Activated CD8-positive, alpha-beta memory T cell treated with anti-CD3 and anti-CD28 coated beads, Interleukin-2, amount 50 U/mL, for 24 hours (primary cell): ENCODE measurements around the gene SORCS2.

Experiments used
- DNase-seq: peaks from one replicate; pipeline ENCODE4 v3.0.0-alpha.2; 2020; ENCODE audit errors: extremely low read depth

The SORCS2 gene

DNA sequence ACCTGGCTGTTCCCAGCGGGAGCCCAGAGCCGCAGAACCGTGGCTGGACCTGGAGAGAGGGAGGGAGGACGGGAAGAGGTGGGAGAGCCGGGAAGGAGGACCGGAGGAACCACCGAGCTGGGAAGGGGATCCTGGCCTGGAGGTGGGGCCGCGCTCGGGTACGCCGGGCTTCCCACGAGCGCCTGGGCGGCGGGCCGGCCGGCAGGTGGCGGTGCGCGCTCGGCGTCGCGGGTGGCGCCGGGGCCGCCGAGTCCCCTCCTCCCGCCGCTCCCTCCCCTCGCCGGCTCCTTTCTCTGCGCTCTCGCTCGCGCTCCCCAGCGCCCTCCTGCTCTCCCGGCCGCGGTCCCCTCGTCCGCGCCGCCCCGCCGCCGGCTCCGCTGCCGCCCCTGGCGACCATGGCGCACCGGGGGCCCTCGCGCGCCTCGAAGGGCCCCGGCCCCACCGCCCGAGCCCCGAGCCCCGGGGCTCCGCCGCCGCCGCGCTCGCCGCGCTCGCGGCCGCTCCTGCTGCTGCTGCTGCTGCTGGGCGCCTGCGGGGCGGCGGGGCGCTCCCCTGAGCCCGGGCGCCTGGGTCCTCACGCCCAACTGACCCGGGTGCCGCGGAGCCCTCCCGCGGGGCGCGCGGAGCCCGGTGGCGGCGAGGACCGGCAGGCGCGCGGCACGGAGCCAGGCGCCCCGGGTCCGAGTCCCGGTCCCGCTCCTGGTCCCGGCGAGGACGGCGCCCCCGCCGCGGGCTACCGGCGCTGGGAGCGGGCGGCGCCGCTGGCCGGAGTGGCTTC, at the start of gene SORCS2:
Gene SORCS2, plus strand, starts transcription at position 287 of the 778 bp plus-strand sequence.
- no peak for DNase-seq

- no peak for DNase-seq
These were observed 47.7 kb upstream of the SORCS2 start for GRCh38 chr4:7144374-7145290.

GRCh38 chr4:7145291-7145934, 46.9 kb upstream of the SORCS2 start:
- no peak for DNase-seq

DNA sequence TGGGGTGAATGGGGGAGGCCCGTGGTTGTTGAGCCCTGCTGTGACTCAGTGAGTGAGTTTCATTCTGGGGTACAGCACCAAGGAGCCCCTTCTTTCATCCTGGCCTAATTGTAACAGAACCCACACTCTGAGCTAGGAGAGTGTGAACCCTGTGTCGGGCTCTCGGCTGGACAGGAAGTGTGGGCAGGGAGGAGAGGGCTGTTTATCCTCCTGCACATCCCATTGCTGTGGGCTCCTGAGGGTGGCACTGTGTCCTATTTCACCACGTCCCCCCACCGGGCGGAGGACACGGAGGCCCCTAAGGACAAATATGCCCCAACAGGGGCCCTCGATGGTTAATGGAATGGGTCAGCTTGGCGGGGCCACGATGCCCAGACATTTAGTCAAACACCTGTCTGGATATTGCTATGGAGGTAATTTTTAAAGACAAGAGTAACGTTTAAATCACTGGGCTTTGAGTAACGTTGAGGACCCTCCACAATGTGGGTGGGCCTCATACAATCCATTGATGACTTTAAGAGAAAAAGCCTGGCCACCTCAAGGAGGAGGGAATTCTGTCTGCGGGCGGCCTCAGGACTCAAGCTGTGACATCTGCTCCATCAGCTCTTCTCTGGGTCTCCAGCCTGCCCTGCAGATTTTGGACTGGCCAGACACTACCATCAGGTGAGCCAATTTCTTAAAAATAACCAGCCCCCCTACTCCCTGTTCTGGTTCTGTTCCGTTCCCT, 46.1 kb upstream of the SORCS2 start:
- no peak for DNase-seq

DNA sequence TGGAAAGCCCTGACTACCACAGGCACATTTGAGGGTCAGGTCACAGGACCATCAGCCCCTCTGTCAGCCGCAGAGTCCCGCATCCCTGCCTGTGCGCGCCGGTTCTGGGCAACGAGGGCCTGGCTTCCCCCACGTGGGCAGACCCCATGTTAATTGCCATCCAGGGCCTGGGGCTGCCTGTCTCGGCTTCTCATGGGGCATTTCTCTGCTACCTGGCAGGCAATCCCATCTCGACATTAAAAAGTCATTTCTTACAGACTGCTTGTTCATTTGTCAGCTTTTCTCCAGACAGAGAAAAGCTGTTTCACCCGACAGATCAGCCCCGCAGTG, 45.6 kb upstream of the SORCS2 start:
- DNase-seq: no peak

- no peak for DNase-seq
These were observed 45.1 kb upstream of the SORCS2 start for GRCh38 chr4:7147261-7147660.

DNA sequence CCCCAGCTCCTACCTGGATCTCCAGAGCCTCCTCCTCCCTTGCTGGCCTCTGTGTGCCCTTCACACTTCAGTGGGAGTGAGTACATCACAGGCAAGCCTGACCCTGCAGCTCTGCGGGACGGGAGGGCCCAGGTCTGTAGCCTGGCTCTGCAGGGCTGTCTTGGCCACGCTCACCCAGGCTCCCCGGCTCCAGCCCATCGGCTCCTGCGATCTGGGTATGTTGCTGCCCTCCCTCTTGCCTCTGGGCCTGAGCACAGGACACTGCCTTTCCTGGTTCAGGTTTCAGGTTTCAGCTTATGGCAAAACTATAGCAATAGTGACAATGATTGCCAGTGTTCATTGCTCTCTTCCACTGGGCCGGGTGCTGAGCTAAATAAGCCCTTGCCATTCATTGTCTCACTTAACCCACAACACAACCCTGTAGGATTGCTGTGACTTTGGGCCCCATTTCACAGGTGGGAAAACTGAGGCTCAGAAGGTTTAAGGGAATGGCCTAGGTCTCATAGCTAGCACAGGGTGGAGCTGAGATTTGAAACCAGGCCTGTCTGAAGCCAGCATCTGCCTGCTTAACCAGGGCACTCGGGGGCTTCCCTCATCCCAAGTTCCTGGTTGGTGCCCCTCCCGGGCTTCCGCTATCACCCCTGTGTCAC, 44.6 kb upstream of the SORCS2 start:
- DNase-seq: no peak

DNA sequence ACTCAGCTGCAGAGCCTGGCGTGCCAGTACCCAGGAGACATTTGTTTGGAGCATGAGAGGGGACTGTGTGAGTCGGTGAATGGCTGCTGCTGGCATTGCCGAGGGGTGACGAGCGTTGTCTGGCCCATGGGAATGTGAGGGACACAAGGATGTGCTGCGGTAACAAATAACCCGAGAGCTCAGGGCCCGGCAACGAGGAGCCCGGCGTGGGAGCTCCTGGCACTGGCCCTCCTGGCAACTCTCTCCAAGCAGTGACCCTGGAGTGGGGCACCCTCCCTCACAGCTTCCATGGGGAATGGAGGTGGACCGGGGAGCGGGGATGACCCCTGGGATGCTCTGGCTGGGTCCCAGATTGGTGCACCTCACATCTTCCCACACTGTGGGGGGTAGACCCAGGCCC, 44.0 kb upstream of the SORCS2 start:
- DNase-seq: no peak

GRCh38 chr4:7150036-7150635, 42.2 kb upstream of the SORCS2 start:
- DNase-seq: no peak

- DNase-seq: no peak
These were observed 40.6 kb upstream of the SORCS2 start for GRCh38 chr4:7151668-7152227.

DNA sequence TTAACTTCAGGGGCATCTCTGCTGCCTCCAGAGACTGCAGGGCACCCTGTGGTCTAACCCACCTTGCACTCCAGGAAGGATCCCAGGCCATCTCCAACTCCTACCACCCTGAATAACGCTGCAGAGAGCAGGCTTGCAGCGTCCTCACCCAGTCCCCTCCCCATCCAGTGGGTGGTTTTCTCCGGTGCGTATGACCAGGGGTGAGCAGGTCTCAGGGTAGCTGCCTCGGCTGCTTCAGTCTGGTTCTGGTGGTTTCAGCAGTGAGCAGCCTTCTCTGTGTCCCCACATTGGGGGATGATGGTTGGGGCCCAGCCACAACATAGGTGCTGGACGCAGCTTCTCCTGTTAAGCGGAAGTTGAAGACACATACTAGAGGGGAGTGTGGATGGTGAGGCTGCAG, 38.6 kb upstream of the SORCS2 start:
- DNase-seq: no peak

- no peak for DNase-seq
These were observed 37.9 kb upstream of the SORCS2 start for GRCh38 chr4:7154351-7154981.

- no peak for DNase-seq
These were observed 36.7 kb upstream of the SORCS2 start for GRCh38 chr4:7155590-7156071.

- no peak for DNase-seq
These were observed 36.0 kb upstream of the SORCS2 start for GRCh38 chr4:7156328-7156727.

GRCh38 chr4:7156761-7157488, 35.4 kb upstream of the SORCS2 start:
- no peak for DNase-seq

- no peak for DNase-seq
These were observed 34.7 kb upstream of the SORCS2 start for GRCh38 chr4:7157666-7158065.

- DNase-seq: no peak
These were observed 34.1 kb upstream of the SORCS2 start for GRCh38 chr4:7158081-7158750.

DNA sequence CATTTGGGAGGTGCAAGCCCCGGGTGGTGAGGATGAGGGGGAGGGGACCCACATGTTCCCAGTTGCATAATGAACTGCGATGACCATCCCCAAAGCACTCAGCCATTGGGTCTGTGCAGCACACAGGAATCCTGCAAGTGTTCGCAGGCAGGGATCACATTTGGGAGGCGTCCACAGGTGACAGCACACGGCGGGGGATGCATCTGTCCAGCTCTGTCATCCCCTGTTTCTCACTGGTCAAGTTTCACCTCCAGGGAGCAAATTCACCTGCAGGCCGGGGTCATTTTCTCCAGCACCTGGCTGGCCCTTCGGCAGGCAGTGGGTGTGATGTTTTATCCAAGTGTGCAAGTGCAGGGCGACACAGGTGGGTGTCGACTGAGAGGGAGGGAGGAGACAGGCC, 33.3 kb upstream of the SORCS2 start:
- no peak for DNase-seq

DNA sequence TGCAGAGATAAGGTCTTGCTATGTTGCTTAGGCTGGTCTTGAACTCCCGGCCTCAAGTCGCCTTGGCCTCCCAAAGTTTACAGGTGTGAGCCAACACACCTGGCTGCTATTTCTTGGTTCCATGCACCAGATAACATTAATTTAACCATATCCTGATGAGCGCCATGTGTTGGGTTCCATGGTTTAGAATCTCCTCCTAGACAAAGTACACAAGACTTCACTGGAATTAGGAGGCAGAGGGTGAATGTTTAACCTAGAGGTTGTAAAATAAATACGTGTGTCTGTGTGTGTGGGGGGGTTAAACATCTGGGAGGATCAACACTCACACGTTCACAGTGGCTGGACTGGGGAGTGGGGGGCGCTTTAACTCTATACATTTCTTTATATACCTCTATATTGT, 32.4 kb upstream of the SORCS2 start:
- no peak for DNase-seq
